ENCODE results near the gene DNPEP.

The DNPEP gene

GRCh38 chr2:219378163-219378851 lies 9.4 kb downstream of the DNPEP start:
- no peak for DNase-seq (ENCODE audit: extremely low read depth, insufficient read length)
- no peaks in the 10 kb centered on the region for H3K27me3 ChIP-seq (replicated peaks; ENCODE audit: control insufficient read depth, insufficient read depth, low read length)
- no peak overlapping the region for H3K4me3 ChIP-seq (replicated peaks; ENCODE audit: low read depth, low read length)
- TF ChIP-seq CTCF (IDR thresholded peaks at IDR 0.05; ENCODE audit: insufficient read depth, low read length, poor library complexity, severe bottlenecking): no peak
- H3K36me3 ChIP-seq (ENCODE audit: control insufficient read depth, insufficient read depth, low read length): peaks cover 26% of the 10 kb centered on the region

GRCh38 chr2:219369447-219369861 lies 18.3 kb downstream of the DNPEP start:
- peaks cover 5% of the 10 kb centered on the region for H3K36me3 ChIP-seq (ENCODE audit: control insufficient read depth, insufficient read depth, low read length)
- no peak for TF ChIP-seq CTCF (IDR thresholded peaks at IDR 0.05; ENCODE audit: insufficient read depth, low read length, poor library complexity, severe bottlenecking)
- H3K27me3 ChIP-seq (replicated peaks; ENCODE audit: control insufficient read depth, insufficient read depth, low read length): no peaks in the 10 kb centered on the region
- no peak overlapping the region for H3K4me3 ChIP-seq (replicated peaks; ENCODE audit: low read depth, low read length)
- no peak for DNase-seq (ENCODE audit: extremely low read depth, insufficient read length)

GRCh38 chr2:219368690-219369191 lies 19.0 kb downstream of the DNPEP start:
- no peak overlapping the region for H3K4me3 ChIP-seq (replicated peaks; ENCODE audit: low read depth, low read length)

GRCh38 chr2:219362524-219363164 lies 25.1 kb downstream of the DNPEP start:
- no peaks in the 10 kb centered on the region; the same call in 1 of the 2 replicates for H3K27me3 ChIP-seq (replicated peaks; ENCODE audit: control insufficient read depth, insufficient read depth, low read length)
- H3K36me3 ChIP-seq (ENCODE audit: control insufficient read depth, insufficient read depth, low read length): no peaks in the 10 kb centered on the region
- DNase-seq (ENCODE audit: extremely low read depth, insufficient read length): no peak
- no peak overlapping the region for H3K4me3 ChIP-seq (replicated peaks; ENCODE audit: low read depth, low read length)
- no peak for TF ChIP-seq CTCF (IDR thresholded peaks at IDR 0.05; ENCODE audit: insufficient read depth, low read length, poor library complexity, severe bottlenecking)

More at GRCh38 chr2:219368690-219369191, 19.0 kb downstream of the DNPEP start:
- Histone ChIP-seq H3K27me3 (replicated peaks; ENCODE audit: control insufficient read depth, insufficient read depth, low read length) (no peaks in the 10 kb centered on the region), H3K36me3 (ENCODE audit: control insufficient read depth, insufficient read depth, low read length) (peaks cover 1% of the 10 kb centered on the region)
- no peak for DNase-seq (ENCODE audit: extremely low read depth, insufficient read length)
- no peak for TF ChIP-seq CTCF (IDR thresholded peaks at IDR 0.05; ENCODE audit: insufficient read depth, low read length, poor library complexity, severe bottlenecking)

- no peaks in the 10 kb centered on the region; the same call in 1 of the 2 replicates for H3K27me3 ChIP-seq (replicated peaks; ENCODE audit: control insufficient read depth, insufficient read depth, low read length)
- no peak for TF ChIP-seq CTCF (IDR thresholded peaks at IDR 0.05; ENCODE audit: insufficient read depth, low read length, poor library complexity, severe bottlenecking)
- H3K36me3 ChIP-seq (ENCODE audit: control insufficient read depth, insufficient read depth, low read length): no peaks in the 10 kb centered on the region
- no peak overlapping the region for H3K4me3 ChIP-seq (replicated peaks; ENCODE audit: low read depth, low read length)
- no peak for DNase-seq (ENCODE audit: extremely low read depth, insufficient read length)
Observed at GRCh38 chr2:219362072-219362471, 25.6 kb downstream of the DNPEP start.

Data from GM06990 (cell line).